CD14-positive monocyte (primary cell): Measurements from ENCODE around the gene BRPF1. TPM values are rescaled to one million over a fixed set of nuclear protein-coding genes. Genes with fewer than 3 reads are reported as not detected.

Source experiments
- DNase-seq, 3 donors: peaks; one replicate each; pipeline ENCODE4 v3.0.0-alpha.2; 2011 to 2022
- H2AFZ ChIP-seq: 2 replicates; pipeline ENCODE4 v1.6.0; 2012; ENCODE audit warnings: mild to moderate bottlenecking, low read depth, low read length, inconsistent platforms; ENCODE audit not compliant: insufficient read depth, poor library complexity, severe bottlenecking
- H3K27ac ChIP-seq, 2 donors: 1 replicate in 1 of 2; 2 replicates in 1 of 2; pipeline ENCODE4 v1.5.1; 2012 to 2013; ENCODE audit warnings: low read length in 2 of 2, control low read depth in 1 of 2, inconsistent platforms in 1 of 2, low read depth in 1 of 2, mild to moderate bottlenecking in 1 of 2
- H3K27me3 ChIP-seq, 2 donors: one replicate each; pipeline versions ENCODE4 v1.6.0 to v1.6.1; 2011 to 2013; ENCODE audit warnings: low read length in 2 of 2; ENCODE audit not compliant: control insufficient read depth in 2 of 2, insufficient read depth in 2 of 2
- H3K36me3 ChIP-seq, 2 donors: replicated peaks in 1 of 2; 1 replicate in 1 of 2; 2 replicates in 1 of 2; pipeline versions ENCODE4 v1.5.1 to v1.6.1; 2012 to 2013; ENCODE audit warnings: low read length in 2 of 2, control low read depth in 1 of 2, inconsistent platforms in 1 of 2, mild to moderate bottlenecking in 1 of 2; ENCODE audit not compliant: insufficient read depth in 2 of 2, control insufficient read depth in 1 of 2
- H3K4me1 ChIP-seq, 2 donors: 1 replicate in 1 of 2; 2 replicates in 1 of 2; pipeline versions ENCODE4 v1.5.1 to v1.6.1; 2012 to 2013; ENCODE audit warnings: low read length in 2 of 2, control low read depth in 1 of 2, inconsistent platforms in 1 of 2, mild to moderate bottlenecking in 1 of 2, moderate library complexity in 1 of 2; ENCODE audit not compliant: insufficient read depth in 2 of 2, control insufficient read depth in 1 of 2
- H3K4me2 ChIP-seq: replicated peaks from 2 replicates; pipeline ENCODE3; 2012; ENCODE audit warnings: low read length, moderate library complexity, mild to moderate bottlenecking; ENCODE audit not compliant: poor library complexity, severe bottlenecking; ENCODE audit errors: extremely low read depth
- H3K4me3 ChIP-seq, 3 experiments: fragments of 200-600 bp in 1 of 3; sonication (generic) in 1 of 3; replicated peaks in 1 of 3; 1 replicate in 2 of 3; 2 replicates in 1 of 3; pipeline ENCODE4 v1.5.1; 2011 to 2013; ENCODE audit warnings: low read length in 3 of 3, mild to moderate bottlenecking in 3 of 3, control low read depth in 2 of 3, low read depth in 2 of 3, inconsistent platforms in 1 of 3, moderate library complexity in 1 of 3
- H3K79me2 ChIP-seq: 2 replicates; pipeline ENCODE4 v1.6.0; 2012; ENCODE audit warnings: mild to moderate bottlenecking, control low read depth, inconsistent platforms, low read length, moderate library complexity; ENCODE audit not compliant: insufficient read depth
- H3K9ac ChIP-seq: 2 replicates; pipeline ENCODE4 v1.6.0; 2017; ENCODE audit warnings: low read length, mild to moderate bottlenecking; ENCODE audit not compliant: insufficient read depth, poor library complexity, severe bottlenecking
- H3K9me3 ChIP-seq, 2 donors: replicated peaks in 1 of 2; 1 replicate in 1 of 2; 2 replicates in 1 of 2; pipeline versions ENCODE4 v1.5.1 to v1.6.1; 2012 to 2013; ENCODE audit warnings: low read length in 2 of 2, control low read depth in 1 of 2; ENCODE audit not compliant: control insufficient read depth in 1 of 2, insufficient read depth in 1 of 2
- H4K20me1 ChIP-seq: 2 replicates; pipeline ENCODE4 v1.6.0; 2012; ENCODE audit warnings: mild to moderate bottlenecking, low read length, control low read depth, moderate library complexity; ENCODE audit not compliant: insufficient read depth
- H3K27ac Mint-ChIP-seq, 7 donors: one replicate each; pipeline ENCODE4 v1.8.0; 2020; ENCODE audit warnings: mild to moderate bottlenecking in 7 of 7, mixed read lengths in 7 of 7, moderate library complexity in 6 of 7, inconsistent platforms in 2 of 7
- H3K27me3 Mint-ChIP-seq, 3 donors: one replicate each; pipeline ENCODE4 v1.8.0; 2021 to 2022; ENCODE audit warnings: low read depth in 3 of 3, mild to moderate bottlenecking in 3 of 3, mixed read lengths in 3 of 3, moderate library complexity in 3 of 3, inconsistent platforms in 1 of 3
- H3K36me3 Mint-ChIP-seq, 2 donors: one replicate each; pipeline ENCODE4 v1.8.0; 2020; ENCODE audit warnings: mixed read lengths in 2 of 2, inconsistent platforms in 1 of 2, mild to moderate bottlenecking in 1 of 2
- H3K4me1 Mint-ChIP-seq: one replicate; pipeline ENCODE4 v1.8.0; 2020; ENCODE audit warnings: mild to moderate bottlenecking, mixed read lengths
- H3K4me3 Mint-ChIP-seq, 2 donors: one replicate each; pipeline ENCODE4 v1.8.0; 2020; ENCODE audit warnings: mild to moderate bottlenecking in 2 of 2, mixed read lengths in 2 of 2, moderate library complexity in 1 of 2
- H3K9me3 Mint-ChIP-seq, 7 donors: one replicate each; pipeline ENCODE4 v1.8.0; 2020 to 2022; ENCODE audit warnings: mixed read lengths in 7 of 7, mild to moderate bottlenecking in 6 of 7, moderate library complexity in 6 of 7, inconsistent platforms in 2 of 7
- WGBS: methylation state at CpG from one replicate; pipeline ENCODE4 v1.1.5; 2013; ENCODE audit warnings: missing lambda C conversion rate; ENCODE audit not compliant: insufficient coverage; 5-methylcytosine and 5-hydroxymethylcytosine counted together
- intact Hi-C, 2 donors: fragments of 100-400 bp; cut with micrococcal nuclease; formaldehyde crosslinking; loops; one replicate each; pipeline versions ENCODE4 v1.15.0 to v1.15.1; 2023
- polyA plus RNA-seq, 3 donors: library from polyadenylated mRNA; depleted of rRNA in 1 of 3; unstranded in 2 of 3; stranded (reverse) in 1 of 3; fragments of 300-500 nt in 2 of 3; fragments of >200 nt in 1 of 3; fragmentation: Illumina TruSeq in 2 of 3; gene quantifications; 1 replicate in 2 of 3; 2 replicates in 1 of 3; pipeline ENCODE4 v1.2.3, GENCODE V29; 2012 to 2021
- TF ChIP-seq, protein P1 (sequence below): fragments of 200-600 bp; IDR thresholded peaks from one replicate; pipeline ENCODE4 v1.8.0; 2022; ENCODE audit warnings: antibody characterized with exemption, mild to moderate bottlenecking

BRPF1 gene
- polyA plus RNA-seq, 3 donors = 5.1 to 22.5 (median 10.4) TPM

DNA sequence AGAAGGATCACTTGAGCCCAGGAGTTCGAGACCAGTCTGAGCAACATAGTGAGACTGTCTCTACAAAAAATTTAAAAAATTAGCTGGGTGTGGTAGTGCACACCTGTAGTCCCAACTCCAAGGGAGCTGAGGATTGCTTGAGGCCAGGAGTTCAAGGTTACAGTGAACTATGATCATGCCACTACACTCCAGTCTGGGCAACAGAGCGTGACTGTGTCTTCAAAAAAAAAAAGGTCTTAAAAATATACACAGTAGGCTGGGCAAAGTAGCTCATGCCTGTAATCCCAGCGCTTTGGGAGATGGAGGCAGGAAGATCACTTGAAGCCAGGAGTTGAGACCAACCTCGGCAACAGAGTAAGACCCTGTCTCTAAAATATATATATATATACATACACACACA lies 49.4 kb downstream of the BRPF1 start:
- H3K27me3 Mint-ChIP-seq = peaks cover 0 to 1% (median 0%) of the 10 kb centered on the region in 3 donors
- peaks cover 64% of the 10 kb centered on the region for H3K4me1 Mint-ChIP-seq
- H3K27ac Mint-ChIP-seq = peak overlapping the region in 6 of 7 donors; percentile 31 to 99 (median 95)
- WGBS = 92% methylated on average over 2 of the region's 4 CpGs
- H3K36me3 ChIP-seq = peaks cover 21 to 31% of the 10 kb centered on the region in 2 donors
- H3K27ac ChIP-seq = peak overlapping the region; percentile 80 to 91
- peak overlapping the region; percentile 71 for H3K9ac ChIP-seq
- no peak overlapping the region for H2AFZ ChIP-seq
- no peaks in the 10 kb centered on the region for H4K20me1 ChIP-seq
- H3K9me3 Mint-ChIP-seq = no peaks in the 10 kb centered on the region
- peaks cover 4% of the 10 kb centered on the region for H3K79me2 ChIP-seq
- H3K36me3 Mint-ChIP-seq = peaks cover 33 to 44% of the 10 kb centered on the region in 2 donors
- TF ChIP-seq, protein P1, sequence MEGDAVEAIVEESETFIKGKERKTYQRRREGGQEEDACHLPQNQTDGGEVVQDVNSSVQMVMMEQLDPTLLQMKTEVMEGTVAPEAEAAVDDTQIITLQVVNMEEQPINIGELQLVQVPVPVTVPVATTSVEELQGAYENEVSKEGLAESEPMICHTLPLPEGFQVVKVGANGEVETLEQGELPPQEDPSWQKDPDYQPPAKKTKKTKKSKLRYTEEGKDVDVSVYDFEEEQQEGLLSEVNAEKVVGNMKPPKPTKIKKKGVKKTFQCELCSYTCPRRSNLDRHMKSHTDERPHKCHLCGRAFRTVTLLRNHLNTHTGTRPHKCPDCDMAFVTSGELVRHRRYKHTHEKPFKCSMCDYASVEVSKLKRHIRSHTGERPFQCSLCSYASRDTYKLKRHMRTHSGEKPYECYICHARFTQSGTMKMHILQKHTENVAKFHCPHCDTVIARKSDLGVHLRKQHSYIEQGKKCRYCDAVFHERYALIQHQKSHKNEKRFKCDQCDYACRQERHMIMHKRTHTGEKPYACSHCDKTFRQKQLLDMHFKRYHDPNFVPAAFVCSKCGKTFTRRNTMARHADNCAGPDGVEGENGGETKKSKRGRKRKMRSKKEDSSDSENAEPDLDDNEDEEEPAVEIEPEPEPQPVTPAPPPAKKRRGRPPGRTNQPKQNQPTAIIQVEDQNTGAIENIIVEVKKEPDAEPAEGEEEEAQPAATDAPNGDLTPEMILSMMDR = no peak
- peaks cover 61 to 63% of the 10 kb centered on the region in 2 donors for H3K4me1 ChIP-seq
- intact Hi-C loops = no loop called here
- H3K9me3 ChIP-seq = no peaks in the 10 kb centered on the region
- DNase-seq = no peak
- no peak overlapping the region for H3K4me2 ChIP-seq
- peak overlapping the region in 1 of 3 experiments; percentile 47 for H3K4me3 ChIP-seq
- no peaks in the 10 kb centered on the region for H3K27me3 ChIP-seq
- no peak overlapping the region for H3K4me3 Mint-ChIP-seq

DNA sequence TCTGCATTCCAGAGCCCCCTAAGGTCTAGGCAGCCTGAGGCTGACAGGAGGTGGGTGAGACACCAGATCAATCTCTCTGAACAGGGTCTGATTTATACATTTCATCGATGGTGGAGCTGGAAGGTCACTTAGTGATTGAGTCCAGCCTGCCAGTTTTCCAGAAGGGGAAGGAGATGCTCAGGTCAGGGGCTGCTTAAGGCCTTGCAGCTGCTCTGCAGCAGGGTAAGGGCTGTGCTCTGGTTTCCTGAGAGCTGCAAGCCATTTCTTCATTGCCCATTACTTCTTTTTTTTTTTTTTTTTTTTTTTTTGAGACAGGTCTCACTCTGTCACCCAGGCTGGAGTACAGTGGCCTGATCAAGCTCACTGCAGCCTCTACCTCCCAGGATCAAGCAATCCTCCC lies 50.0 kb downstream of the BRPF1 start:
- Mint-ChIP-seq H3K27me3 (no peaks in the 10 kb centered on the region), H3K4me1 (peaks cover 64% of the 10 kb centered on the region), H3K36me3 (peaks cover 38 to 50% of the 10 kb centered on the region in 2 donors), H3K9me3 (no peaks in the 10 kb centered on the region), H3K27ac (peak overlapping the region in 6 of 7 donors; percentile 58 to 93 (median 80)), H3K4me3 (peak overlapping the region in 1 of 2 donors; percentile 71)
- Histone ChIP-seq H3K4me3 (peak overlapping the region in 1 of 3 experiments; percentile 32), H3K27ac (peak overlapping the region; percentile 72 to 80), H3K27me3 (no peaks in the 10 kb centered on the region), H4K20me1 (no peaks in the 10 kb centered on the region), H3K9me3 (no peaks in the 10 kb centered on the region), H3K79me2 (peaks cover 6% of the 10 kb centered on the region), H3K4me2 (peak overlapping the region; percentile 41), H3K4me1 (peaks cover 61 to 63% of the 10 kb centered on the region in 2 donors), H2AFZ (no peak overlapping the region), H3K9ac (peak overlapping the region; percentile 16), H3K36me3 (peaks cover 27 to 37% of the 10 kb centered on the region in 2 donors)
- intact Hi-C loops = no loop called here
- TF ChIP-seq, protein P1 = no peak
- no peak for DNase-seq
- no CpG with 5 or more reads among the region's 1 CpG for WGBS
